Ureter (tissue), 1 donor: ENCODE results near the gene SPP2. TPM values are rescaled to one million over a fixed set of nuclear protein-coding genes. Genes with fewer than 3 reads are reported as not detected.

Experiments
- DNase-seq: peaks from one replicate; pipeline ENCODE4 v3.0.0-alpha.2; 2020; ENCODE audit warnings: low spot score
- total RNA-seq: library from RNA; stranded (reverse); gene quantifications from one replicate; pipeline ENCODE4 v1.2.4, GENCODE V29; 2023
- donor health status: DM: yes; HTN: yes; CAD: no.

Gene SPP2
- total RNA-seq, 1 donor from 2014 or later: not detected

DNA sequence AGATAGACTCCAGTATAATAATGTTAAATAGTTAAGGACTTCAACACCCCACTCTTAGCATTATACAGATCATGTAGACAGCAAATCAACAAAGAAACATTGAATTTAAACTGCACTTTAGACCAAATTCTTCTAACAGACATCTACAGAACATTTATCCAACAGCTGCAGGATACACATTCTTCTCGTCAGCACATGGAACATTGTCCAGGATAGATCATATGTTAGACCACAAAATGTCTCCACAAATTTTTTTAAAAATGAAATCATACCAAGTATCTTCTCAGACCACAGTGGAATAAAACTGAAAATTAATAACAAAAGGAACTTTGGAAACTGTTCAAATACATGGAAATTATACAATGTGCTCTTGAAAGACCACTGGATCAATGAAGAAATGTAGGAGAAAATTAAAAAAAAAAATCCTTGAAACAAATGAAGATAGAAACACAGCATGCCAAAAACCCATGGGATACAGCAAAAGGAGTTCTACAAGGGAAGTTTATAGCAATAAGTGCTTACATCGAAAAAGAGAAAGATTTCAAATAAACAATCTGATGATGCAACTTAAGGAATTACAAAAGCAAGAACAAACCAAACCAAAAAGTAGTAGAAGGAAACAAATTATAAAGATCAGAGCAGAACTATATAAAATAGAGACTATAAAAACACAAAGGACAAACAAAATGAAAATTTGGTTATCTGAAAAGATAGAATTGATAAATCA lies 12.3 kb upstream of the SPP2 start:
- no peak for DNase-seq

DNA sequence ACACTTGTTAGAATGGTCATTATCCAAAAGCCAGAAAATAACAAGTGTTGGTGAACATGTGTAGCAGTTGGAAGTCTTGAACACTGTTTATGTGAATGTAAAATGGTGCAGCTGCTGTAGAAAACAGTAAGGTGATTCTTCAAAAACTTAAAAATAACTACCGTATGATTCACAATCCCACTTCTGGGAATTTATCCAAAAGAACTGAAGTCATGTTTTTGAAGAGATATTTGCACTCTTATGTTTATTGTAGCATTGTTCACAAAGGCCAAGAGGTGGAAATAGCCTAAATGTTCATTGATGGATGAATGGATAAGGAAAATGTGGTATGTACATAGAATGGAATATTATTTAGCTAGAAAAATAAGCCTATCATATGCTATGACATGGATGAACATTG lies 6.3 kb upstream of the SPP2 start:
- no peak for DNase-seq

DNA sequence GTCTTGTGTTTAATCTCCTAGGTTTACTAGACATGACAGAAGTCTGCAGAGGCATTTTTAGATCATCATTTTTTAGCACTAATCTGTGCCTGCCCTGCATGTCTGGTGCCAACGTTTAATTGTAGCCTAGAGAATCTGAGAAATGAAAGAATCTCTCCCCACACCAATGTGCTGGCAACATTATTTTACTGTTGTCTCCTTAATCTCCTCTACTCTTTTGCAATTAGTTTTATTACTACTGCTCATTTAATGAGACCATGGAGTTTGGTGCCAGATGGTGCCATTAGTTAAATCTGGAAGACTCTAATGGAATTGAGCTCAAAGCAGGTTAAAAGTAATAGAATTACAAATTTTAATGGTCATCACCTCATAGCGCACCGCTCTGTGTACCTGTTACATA lies 4.0 kb upstream of the SPP2 start:
- no peak for DNase-seq

DNA sequence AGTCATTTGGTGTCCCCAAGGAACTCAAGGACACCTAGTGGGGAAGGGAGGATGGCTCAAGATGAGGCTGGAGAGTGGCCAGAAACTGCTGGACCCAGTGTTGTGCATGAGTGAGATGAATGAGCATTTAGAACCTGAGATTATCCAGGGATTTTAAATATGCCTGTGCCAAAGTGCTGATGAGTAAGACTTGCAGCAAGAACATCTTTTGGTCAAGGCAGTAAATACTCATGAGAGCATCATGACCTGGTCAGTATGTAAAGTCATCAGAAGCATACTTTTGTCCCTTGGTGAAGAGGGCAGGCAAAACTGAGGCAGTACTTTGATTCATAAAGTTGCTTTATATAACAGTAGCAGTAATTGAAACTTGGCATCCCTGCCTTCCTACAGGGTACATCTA lies 3.1 kb upstream of the SPP2 start:
- no peak for DNase-seq

DNA sequence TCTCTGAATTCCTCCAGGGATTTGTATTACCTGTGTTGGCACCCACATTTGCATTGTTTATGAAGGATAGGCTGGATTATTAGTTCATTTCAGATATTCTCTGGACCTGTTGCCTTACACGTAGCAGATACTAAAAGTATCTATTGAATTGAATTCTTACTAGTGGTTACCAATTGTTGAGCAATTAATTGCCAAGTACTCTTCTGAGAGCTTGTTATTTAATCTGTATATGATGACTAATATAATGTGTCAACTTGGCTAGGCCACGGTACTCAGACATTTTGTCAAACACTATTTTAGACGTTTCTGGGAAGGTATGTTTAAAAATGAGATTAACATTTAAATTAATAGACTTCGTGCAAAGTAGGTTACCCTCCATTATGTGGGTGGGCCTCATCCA lies 2.5 kb upstream of the SPP2 start:
- DNase-seq: no peak

DNA sequence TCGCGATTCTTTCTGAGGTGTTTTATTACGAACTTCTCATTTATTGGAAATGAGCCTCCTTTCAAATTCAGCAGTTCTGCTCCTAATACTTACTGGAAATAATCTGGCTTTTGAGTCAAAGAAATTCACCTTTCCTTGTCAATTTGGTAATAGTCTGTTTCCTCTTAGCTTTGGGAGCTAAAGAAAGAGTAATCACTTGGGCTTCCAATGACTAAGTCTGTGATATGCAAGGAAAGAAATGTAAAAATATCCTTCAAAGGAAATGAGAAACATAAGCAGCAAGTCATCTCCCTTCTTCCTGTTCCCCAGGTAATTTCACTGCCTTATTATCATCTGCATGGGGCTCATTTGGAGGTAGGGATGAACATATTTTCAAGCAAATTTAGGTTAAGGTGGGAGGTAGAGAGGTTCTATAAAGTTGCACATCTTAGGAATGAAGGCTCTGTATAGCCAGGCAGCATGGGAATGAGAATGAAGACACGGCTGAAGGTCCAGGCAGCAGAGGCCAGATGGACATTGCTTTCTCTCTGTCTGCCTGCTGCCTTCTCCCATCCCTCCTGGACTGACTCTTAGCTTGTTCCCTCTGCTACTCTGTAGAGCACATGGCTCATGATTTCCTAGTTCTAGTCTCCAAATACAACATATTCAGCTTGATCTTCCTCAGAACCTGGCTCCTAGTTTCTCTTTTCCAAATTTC lies 1.0 kb downstream of the SPP2 start:
- no peak for DNase-seq

DNA sequence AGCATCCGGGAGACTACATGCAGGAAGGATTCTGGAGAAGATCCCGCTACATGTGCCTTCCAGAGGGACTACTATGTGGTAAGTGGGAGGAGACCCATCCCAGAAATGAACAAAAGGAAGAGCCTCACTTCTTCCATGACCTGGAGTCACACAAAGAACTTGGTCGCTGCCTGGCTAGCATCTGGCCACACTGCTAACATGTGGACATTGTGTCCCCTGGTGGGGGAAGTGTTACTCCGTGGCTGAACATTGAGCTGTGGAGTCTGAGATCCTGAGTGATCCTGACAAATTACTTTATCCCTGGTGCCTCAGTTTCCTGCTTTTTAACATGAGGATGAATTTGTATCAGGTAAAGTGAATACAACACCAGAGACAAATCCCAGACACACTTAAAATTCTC lies 8.4 kb downstream of the SPP2 start:
- no peak for DNase-seq

DNA sequence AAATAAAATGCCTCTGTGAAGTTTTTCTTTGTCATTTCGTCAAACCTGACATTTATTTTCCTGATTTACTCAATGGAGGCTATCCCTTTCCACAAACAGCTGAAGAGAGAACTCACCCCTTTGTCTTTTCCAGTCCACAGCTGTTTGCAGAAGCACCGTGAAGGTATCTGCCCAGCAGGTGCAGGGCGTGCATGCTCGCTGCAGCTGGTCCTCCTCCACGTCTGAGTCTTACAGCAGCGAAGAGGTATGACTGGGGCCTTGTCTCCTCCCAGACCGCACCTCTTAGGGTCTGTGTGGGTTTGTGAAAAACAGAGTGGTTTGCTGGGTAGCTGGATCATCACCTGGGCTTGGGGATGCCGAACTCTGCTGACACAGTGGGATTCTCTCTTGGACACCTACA lies 9.7 kb downstream of the SPP2 start:
- no peak for DNase-seq

DNA sequence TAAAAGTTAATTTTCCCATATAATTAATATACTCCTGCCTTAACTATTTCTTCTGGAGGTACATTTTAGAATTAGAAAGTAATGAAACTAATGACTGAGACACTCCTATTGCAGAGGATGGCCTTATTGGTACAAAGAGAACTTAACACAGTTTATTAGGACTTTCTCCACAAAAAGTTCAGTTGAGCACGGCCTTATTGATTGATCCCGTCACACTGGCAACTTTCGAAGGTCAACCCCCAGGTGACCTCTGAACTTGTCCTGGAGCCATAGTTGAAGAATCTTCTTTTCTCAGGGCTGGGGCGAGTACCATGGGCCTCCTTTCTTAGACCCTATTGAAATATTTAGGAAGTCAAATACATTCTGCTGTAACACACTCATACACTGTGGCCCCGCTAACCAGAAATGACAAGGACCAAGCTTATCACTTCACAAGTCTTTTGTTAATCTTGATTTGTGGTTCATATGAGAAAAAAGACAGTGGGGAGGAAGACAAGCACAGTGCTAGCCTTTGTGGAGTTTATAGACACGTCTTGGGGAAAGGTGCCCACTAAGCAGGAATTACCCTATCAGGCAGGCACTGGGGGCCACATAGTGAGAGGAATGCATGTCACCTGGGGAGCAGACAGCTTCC lies 11.2 kb downstream of the SPP2 start:
- no peak for DNase-seq

DNA sequence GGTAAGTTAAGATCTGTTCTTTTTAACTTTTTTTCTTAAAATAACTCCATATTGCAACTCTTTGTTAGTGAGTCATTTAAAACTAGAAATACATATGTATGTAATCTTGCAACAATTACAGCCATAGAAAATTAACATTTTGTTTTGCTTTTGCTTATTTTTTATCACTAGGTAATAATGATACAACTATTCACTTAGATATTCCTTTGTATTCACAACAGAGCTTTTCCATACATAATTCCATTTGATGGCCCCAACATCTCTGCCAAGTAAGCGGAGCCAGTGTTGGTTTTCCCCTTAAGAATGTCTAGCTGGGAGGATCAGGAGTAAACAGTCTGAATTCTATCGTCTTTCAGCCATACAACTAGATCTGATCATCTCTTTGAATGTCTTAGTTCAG lies 16.1 kb downstream of the SPP2 start:
- DNase-seq: no peak

DNA sequence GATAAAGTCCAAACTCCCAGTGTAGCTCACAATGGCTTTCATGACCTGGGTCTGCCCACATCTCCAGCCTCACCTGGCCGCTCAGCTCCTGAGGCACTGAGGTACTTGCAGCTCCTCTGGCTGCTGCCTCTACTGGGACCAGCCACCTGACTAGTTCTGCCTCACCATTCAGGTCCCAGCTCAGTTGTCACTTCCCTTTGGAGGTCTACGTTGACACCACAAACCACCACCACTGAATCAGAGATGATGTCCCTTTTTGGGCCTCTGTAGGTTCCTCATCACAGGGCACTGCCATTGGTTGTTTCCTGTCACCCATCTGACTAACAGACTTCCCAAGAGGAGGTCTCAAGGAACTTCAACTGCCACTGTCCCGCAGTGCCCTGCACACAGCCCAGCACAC lies 21.2 kb downstream of the SPP2 start:
- no peak for DNase-seq

DNA sequence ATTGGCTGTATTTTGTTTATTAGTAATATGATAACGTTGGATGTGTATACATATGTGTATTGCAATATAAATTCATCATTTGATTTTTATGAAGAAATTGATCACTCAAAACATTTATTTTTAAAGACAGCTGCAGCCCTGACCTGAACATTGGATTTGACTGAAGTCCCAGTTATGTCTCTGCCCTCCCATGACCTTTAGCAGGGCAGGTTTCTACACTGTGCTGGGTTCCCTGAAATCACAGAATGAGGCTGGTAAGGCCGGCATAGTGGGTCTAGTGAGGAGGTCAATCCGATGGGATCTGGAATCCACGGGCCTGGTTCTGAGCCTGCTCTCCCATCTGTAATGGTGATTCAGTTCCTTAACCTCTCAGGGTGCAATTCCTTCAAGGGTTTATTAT lies 22.0 kb downstream of the SPP2 start:
- no peak for DNase-seq

DNA sequence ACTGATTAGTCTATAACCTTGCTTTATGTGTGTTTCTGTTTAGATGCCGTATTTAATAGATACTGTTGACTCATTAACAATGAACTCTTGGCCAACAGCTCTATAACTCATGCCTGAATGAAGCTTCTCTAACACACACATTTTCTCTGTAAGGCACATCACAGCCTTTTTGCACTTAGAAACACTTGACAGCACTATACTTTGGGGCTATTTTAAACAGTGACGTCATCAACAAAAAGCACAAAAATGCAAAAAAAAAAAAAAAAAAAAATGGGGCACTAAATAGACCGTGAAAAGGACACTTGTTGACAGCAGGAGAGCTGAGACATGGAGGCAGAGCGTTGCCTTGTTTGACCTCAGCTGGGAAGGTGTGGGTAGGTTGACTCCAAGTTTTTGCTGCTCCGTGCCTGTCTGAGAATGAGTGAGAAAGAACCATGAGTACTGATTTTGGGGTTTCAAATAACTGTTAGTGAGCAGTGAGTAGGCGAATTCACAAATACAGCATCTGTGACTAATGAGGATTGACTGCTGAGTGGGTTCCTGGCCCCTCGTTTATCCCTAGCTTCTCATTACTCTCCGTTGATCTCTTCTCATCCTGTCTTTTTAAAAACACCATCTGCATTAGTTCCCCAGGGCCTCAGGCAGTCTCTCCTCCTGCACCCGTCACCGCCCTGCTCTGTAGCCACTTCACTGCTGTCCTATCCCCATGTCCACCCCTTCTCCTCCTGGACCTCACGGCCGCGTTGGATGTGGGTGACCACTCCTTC lies 24.4 kb downstream of the SPP2 start:
- DNase-seq: no peak

DNA sequence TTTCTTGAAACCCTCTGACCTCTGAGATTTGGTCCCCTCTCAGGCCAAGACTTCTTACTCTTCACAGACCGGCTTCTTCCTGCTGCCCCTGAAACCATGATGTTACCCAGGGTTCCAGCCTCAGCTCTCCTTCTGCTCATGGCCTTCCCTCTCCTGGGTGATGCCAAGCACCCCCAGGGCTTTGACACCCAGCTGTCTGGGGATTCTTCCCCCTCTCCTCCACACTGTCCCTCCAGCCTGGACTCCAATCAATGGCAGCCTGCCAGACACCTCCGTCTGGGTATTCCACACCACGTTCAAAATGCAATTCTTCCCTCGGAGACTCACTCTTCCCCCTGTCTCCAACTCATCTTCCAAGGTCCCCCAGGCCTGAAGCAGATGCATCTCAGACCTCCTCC lies 25.0 kb downstream of the SPP2 start:
- DNase-seq: no peak

DNA sequence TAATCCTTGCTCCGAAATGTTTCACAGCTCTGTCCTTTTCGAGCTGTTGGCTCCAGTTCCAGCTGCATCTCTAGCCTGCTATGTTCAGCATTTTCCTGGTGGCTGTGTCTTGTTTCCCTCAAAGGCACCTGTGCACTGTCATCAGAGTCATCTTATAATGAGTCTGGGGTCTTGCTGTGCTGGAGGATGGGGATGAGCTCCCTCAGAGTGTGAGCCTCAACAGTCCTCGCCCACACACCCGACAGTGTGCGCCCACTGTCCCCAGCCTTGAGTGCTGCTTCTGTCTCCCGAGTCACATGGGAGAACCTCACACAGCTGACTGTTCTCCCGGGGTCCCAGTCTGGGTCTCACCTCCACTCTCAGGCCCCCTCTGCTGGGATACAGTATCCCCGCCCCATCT lies 25.4 kb downstream of the SPP2 start:
- DNase-seq: no peak

DNA sequence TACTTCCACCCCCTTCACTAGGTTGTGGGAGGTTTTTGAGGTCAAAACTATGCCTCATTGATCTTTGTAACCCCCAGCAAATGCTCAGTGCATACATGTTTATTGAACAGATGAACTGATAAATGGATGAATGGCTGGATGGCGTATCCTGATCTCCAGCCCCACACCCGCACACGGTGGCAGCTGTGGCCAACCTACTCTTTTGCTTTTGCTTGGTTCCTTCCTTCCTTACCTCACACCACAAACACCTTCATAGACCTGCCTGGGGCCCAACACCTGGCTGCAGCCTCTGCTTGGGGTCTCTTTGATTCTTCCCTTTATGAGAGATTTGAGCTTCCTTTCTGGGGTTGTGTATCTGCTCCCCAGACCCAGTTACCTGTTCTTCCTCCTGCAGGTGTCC lies 25.9 kb downstream of the SPP2 start:
- no peak for DNase-seq

DNA sequence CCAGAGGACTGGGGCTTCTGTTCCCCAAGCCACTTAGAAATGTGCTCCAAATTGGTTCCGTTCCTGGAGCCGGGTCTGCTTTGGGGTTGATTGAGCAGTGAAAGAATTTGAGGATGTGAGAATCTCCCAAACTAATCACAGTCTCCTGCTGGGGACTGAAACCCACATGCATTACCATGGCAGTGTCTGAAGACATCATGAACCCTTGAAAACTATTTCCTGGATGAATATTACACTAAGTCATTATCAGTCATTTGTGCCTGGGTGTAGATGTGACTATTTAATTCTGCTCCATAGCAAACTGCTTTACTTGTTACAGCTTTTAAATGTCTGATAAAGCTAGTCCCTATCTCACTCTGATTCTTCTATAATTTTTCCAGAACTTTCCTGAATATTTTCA lies 27.6 kb downstream of the SPP2 start:
- DNase-seq: no peak

DNA sequence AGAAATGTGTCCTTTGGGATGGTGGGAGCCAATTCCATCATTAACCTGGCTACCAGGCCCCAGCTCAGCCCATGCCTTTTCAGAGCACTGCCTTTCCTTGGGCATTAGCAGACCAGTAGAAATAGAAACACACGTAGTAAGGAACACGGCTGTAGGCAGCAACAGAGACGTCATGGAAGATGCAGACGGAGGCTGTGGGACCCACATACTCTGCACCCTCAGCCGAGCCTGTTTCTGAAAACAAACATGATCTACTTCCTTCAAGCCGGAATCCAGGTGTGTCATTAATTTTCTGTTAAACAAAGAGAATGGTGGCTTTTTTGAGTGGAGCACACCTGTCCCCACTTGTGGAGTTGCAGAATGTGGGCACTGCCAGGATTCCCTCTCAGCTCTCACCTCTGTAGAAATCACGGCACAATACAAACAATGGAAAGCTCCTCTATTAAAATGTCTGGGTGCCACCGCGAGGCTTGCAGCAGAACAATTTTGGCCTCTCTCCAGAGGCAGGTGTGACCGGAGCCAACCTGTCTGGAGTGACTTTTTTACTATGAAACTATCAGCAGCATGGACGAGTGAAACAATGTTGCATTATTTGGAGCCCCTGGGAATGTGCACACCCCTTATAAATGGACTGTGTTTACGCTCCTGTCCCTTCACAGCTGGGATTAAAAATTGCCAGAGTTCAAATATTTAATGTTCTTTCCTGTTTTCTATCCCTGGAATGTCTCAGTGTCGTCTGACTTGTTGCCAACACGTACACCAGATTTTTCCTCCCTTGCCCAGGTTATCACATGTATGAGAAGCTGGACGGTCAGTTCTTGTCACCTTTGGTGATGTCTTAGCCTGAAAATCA lies 31.7 kb downstream of the SPP2 start:
- DNase-seq: peak; percentile 54

DNA sequence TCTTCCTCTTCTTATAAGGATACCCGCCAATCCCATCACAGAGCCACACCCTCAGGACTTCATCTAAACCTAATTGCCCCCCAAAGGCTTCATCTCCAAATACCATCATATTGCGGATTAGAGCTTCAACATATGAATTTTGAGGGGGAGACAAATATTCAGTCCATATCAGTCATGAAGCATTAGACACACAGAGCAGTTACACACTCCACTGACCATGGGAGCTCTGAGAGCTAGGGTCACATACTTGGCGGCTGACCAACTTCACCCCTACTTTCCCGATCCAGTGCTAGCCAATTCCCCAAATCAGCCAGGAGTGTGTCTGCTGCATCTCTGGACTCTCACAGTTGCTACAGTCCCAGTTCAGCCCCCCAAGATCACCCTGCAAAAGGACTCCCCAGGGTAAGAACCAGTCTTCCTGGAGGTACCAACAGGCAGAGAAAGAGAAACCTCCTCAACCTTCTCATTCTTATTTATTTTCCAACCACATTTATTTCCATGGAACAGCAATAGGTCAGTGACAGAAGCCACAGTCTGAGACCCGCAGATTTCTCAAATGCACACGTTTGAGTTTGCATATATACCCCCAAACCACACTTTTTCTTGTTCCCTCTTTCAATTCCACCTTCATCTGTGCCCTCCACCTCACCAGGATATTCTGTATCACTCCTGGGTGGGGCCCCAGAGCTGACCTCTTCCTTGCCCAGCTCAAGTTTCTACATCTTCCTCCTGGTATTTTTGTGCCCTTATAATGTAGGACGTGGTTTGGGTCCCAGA lies 33.3 kb downstream of the SPP2 start:
- DNase-seq: no peak

DNA sequence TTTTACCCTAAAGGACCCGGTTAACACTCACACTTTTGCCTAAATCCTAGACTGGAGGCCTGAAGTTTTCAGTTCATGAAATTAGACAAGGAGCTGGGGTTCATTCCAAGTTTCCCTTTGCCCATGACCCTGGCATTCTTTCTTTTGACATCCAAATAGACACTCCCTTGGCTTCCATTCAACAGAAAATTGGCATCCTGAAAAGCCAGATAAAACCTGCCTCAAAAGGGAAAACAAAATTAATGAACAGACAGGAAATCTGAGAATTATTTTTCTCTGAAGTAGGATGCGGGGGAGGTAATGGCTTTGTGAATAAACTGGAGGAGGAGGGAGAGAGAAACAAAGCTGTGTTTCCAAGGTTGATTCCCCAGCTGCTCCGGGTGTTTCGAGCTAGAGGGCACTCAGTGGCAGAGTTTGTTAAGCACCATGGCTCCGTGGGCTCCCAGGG lies 41.0 kb downstream of the SPP2 start:
- DNase-seq: no peak

DNA sequence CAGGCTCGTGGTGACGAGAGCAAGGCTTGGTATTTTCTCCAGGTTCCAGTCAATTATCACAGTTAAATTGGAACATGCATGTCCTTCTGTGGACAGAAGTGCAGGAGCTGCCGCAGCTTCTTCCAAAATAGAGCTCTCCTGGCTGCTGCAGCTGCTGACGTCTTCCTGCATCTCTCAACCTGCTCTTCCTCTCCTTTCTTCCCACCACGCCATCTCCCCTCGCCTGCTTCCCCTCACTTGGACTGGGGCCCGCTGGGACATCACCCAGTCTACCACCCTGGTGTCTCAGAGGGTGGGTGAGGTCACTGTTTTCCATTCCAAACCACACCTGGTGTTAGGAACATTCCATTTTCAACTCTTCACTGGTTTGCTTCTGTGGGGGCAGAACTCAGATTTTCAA lies 41.4 kb downstream of the SPP2 start:
- no peak for DNase-seq
